Testis (tissue), 2 donors: ENCODE measurements around the gene DDX25.
"Not testable (repeated sequence)": the region's sequence is repeated elsewhere in the genome, so short reads cannot be mapped to it uniquely, and the experiment has no call there.

Source experiments
- POLR2A ChIP-seq: fragments of 450-650 bp; IDR thresholded peaks from one replicate; pipeline ENCODE4 v1.6.1; 2017; ENCODE audit warnings: antibody characterized with exemption, mild to moderate bottlenecking, moderate library complexity
- TF ChIP-seq, protein P1 (sequence below), 3 experiments: fragments of 450-650 bp in 2 of 3; fragments of 200-600 bp in 1 of 3; sonication (generic) in 1 of 3; IDR thresholded peaks; one replicate each; pipeline ENCODE4 v1.5.1; 2016 to 2019; ENCODE audit warnings: antibody characterized with exemption in 3 of 3, mild to moderate bottlenecking in 2 of 3, moderate library complexity in 1 of 3

DNA sequence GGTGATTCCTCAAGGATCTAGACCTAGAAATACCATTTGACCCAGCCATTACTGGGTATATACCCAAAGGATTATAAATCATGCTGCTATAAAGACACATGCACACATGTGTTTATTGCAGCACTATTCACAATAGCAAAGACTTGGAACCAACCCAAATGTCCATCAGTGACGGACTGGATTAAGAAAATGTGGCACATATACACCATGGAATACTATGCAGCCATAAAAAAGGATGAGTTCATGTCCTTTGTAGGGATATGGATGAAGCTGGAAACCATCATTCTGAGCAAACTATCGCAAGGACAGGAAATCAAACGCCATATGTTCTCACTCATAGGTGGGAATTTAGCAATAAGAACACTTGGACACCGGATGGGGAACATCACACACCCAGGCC is 39.0 kb upstream of the DDX25 start:
- TF ChIP-seq, protein P1, sequence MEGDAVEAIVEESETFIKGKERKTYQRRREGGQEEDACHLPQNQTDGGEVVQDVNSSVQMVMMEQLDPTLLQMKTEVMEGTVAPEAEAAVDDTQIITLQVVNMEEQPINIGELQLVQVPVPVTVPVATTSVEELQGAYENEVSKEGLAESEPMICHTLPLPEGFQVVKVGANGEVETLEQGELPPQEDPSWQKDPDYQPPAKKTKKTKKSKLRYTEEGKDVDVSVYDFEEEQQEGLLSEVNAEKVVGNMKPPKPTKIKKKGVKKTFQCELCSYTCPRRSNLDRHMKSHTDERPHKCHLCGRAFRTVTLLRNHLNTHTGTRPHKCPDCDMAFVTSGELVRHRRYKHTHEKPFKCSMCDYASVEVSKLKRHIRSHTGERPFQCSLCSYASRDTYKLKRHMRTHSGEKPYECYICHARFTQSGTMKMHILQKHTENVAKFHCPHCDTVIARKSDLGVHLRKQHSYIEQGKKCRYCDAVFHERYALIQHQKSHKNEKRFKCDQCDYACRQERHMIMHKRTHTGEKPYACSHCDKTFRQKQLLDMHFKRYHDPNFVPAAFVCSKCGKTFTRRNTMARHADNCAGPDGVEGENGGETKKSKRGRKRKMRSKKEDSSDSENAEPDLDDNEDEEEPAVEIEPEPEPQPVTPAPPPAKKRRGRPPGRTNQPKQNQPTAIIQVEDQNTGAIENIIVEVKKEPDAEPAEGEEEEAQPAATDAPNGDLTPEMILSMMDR (IDR thresholded peaks at IDR 0.05), result not testable (repeated sequence)
- not testable (repeated sequence) for TF ChIP-seq POLR2A
